OCI-M2 (cell line): ENCODE results near the gene HKDC1.
A peak's percentile ranks its signal among the peaks of the same experiment; 100 is the strongest.

Experiments used
- DNase-seq: peaks from one replicate; lab custom pipeline; 2025; ENCODE audit not compliant: unreplicated experiment; lab: John Stamatoyannopoulos, UW

HKDC1 gene

GRCh38 chr10:69216577-69217118, 3.5 kb upstream of the HKDC1 start:
- DNase-seq = no peak

GRCh38 chr10:69217119-69217754, 2.9 kb upstream of the HKDC1 start:
- DNase-seq = no peak

- no peak for DNase-seq
Observed at GRCh38 chr10:69218831-69219230, 1.3 kb upstream of the HKDC1 start.

- DNase-seq = no peak
Observed at GRCh38 chr10:69220507-69220906, 375 bp downstream of the HKDC1 start.

- DNase-seq = peak; percentile 41
Observed at GRCh38 chr10:69222157-69223027, 2.3 kb downstream of the HKDC1 start.

- DNase-seq = no peak
Observed at GRCh38 chr10:69223028-69223342, 2.9 kb downstream of the HKDC1 start.

- no peak for DNase-seq
Observed at GRCh38 chr10:69224862-69225657, 4.9 kb downstream of the HKDC1 start.

- DNase-seq = no peak
Observed at GRCh38 chr10:69225681-69226080, 5.5 kb downstream of the HKDC1 start.

GRCh38 chr10:69226919-69227450, 6.9 kb downstream of the HKDC1 start:
- no peak for DNase-seq

GRCh38 chr10:69228151-69228550, 8.0 kb downstream of the HKDC1 start:
- no peak for DNase-seq

- DNase-seq = no peak
Observed at GRCh38 chr10:69229616-69229916, 9.4 kb downstream of the HKDC1 start.

GRCh38 chr10:69230128-69230527, 10.0 kb downstream of the HKDC1 start:
- DNase-seq = no peak

- DNase-seq = no peak
Observed at GRCh38 chr10:69232252-69232651, 12.1 kb downstream of the HKDC1 start.

- DNase-seq = no peak
Observed at GRCh38 chr10:69232736-69233480, 12.8 kb downstream of the HKDC1 start.

GRCh38 chr10:69234447-69234846, 14.3 kb downstream of the HKDC1 start:
- no peak for DNase-seq

- peak; percentile 63 for DNase-seq
Observed at GRCh38 chr10:69237528-69238159, 17.5 kb downstream of the HKDC1 start.

GRCh38 chr10:69239136-69239535, 19.0 kb downstream of the HKDC1 start:
- no peak for DNase-seq

- no peak for DNase-seq
Observed at GRCh38 chr10:69239816-69240434, 19.8 kb downstream of the HKDC1 start.

- no peak for DNase-seq
Observed at GRCh38 chr10:69240455-69240854, 20.3 kb downstream of the HKDC1 start.

GRCh38 chr10:69241575-69241974, 21.4 kb downstream of the HKDC1 start:
- DNase-seq = no peak
